GM19351 (cell line): ENCODE data around the gene KLHL26.
"Not testable (repeated sequence)": the region's sequence is repeated elsewhere in the genome, so short reads cannot be mapped to it uniquely, and the experiment has no call there.

Experiments used
- ATAC-seq: cut with Tn5 transposase; IDR thresholded peaks from one replicate; pipeline ENCODE4 v1.9.1; 2021; ENCODE audit warnings: mild to moderate bottlenecking, moderate library complexity; ENCODE audit not compliant: unreplicated experiment

KLHL26 gene

GRCh38 chr19:18662972-18663732, 26.3 kb downstream of the KLHL26 start:
- no peak for ATAC-seq

- no peak for ATAC-seq
These were observed 27.2 kb downstream of the KLHL26 start for GRCh38 chr19:18663940-18664530.

- ATAC-seq: no peak
These were observed 29.0 kb downstream of the KLHL26 start for GRCh38 chr19:18665771-18666202.

DNA sequence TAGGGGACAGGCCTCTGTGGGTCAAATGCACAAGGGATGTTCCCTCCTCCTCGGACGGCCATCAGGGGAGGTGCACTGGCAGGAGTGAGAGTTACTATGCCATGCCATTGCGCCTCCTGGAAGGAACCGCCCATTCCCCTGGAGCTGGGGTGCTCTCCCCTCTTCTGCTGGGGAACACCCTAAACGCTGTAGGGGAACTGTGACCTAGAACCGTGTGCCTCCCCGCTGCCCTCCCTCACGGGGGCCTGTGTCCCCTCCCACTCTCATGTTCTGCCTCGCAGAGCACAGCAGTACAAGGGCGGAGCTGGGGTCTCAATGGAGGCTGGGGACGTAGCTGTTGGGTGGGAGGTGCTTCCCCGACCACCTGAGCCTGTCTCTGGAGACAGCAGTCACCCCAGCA, 29.5 kb downstream of the KLHL26 start:
- no peak for ATAC-seq

DNA sequence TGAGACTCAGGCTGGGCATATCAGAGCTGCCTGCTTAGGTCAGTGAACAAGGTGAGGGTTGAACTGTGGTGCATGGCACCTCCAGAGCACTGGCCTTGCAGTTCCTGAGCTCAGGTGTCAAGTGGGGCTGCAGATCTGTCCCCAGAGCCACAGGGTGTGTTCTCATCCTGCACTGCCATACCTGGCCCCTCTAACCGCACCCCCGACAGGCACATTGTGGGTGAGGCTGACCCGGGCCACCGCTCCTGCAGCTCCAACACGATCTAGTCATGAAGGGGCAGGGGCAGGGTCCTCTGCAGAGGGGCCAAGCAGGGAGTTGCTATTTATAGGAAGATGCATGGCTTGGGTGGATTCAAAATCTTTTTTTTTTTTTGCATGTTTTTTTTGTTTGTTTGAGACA, 30.0 kb downstream of the KLHL26 start:
- ATAC-seq: no peak

GRCh38 chr19:18667531-18668251, 30.9 kb downstream of the KLHL26 start:
- no peak for ATAC-seq

DNA sequence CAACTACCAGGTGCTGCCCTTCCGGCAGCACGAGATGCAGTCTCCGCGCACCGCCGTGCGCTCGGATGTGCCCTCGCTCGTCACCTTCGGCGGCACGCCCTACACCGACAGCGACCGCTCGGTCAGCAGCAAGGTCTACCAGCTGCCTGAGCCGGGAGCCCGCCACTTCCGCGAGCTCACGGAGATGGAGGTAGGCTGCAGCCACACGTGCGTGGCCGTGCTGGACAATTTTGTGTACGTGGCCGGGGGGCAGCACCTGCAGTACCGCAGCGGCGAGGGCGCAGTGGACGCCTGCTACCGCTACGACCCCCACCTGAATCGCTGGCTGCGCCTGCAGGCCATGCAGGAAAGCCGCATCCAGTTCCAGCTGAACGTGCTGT, 31.4 kb downstream of the KLHL26 start:
- ATAC-seq: no peak

- ATAC-seq: no peak
These were observed 32.1 kb downstream of the KLHL26 start for GRCh38 chr19:18668744-18669523.

DNA sequence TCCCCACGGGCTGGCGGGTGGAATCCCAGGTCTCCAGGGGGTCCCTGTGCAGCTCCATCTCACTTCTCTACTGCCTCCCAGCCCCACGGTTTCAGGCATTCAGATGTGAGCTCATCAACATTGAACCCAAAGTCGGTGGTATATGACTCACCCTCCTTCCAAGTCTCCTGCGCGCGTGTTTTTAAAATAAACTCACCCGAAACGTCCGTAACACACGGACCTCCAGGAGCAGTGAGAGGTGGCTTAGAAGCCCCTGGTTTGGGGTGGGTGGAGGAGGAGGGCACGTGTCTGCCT, 32.6 kb downstream of the KLHL26 start:
- no peak for ATAC-seq

GRCh38 chr19:18669883-18670282, 33.1 kb downstream of the KLHL26 start:
- ATAC-seq: no peak

- ATAC-seq: no peak
These were observed 33.5 kb downstream of the KLHL26 start for GRCh38 chr19:18670312-18670711.

- ATAC-seq: no peak
These were observed 34.6 kb downstream of the KLHL26 start for GRCh38 chr19:18671303-18672043.

- no peak for ATAC-seq
These were observed 35.2 kb downstream of the KLHL26 start for GRCh38 chr19:18672044-18672451.

- no peak for ATAC-seq
These were observed 35.9 kb downstream of the KLHL26 start for GRCh38 chr19:18672606-18673337.

DNA sequence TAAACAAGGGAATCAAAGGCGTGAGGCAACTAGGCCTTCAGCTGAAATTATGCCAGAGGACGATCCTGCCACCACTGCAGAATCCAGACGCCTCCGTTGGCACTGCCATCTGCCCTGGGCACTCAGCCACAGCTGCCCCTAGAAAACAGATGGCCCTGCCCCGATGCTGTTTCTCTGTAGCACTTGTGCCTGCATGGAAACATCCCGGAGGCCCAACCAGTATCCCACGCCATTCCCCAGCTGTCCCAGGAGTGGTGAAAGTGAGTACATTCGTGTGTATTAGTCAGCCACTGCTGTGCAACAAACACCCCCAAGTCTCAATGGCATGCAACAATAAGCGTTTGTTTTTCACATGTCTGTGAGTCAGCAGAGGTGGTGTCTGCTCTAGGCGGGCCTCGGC, 37.8 kb downstream of the KLHL26 start:
- ATAC-seq: no peak

- ATAC-seq: no peak
These were observed 39.0 kb downstream of the KLHL26 start for GRCh38 chr19:18675779-18676178.

DNA sequence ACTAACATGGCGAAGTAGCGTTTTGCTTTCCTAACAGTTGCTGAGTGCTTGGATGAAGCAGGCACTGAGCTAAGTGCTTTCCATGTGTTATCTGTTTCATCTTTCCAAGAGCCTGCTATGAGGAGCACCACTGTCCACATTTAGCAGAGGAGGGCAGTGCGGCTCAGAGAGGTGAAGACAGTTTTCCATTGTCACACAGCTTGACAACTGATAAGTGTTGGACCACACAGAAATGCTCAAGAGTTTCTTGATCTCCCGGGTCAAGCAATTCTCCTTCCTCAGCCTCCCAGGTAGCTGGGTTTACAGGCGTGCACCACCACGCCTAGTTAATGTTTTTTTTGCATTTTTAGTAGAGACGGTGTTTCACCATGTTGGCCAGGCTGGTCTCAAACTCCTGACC, 39.9 kb downstream of the KLHL26 start:
- no peak for ATAC-seq

- ATAC-seq: no peak
These were observed 40.3 kb downstream of the KLHL26 start for GRCh38 chr19:18677156-18677555.

DNA sequence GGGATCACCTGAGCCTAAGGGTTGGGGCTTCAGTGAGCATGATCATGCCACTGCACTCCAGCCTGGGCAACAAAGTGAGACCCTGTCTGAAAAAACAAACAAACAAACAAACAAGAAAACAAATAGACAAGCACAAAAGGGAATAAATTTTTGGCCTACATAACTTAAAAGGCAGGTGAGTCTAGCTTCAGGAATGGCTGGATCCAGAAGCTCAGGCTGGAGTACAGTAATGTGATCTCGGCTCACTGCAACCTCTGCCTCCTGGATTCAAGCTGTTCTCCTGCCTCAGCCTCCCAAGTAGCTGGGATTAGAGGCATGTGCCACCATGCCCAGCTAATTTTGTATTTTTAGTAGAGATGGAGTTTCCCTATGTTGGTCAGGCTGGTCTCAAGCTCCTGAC, 43.3 kb downstream of the KLHL26 start:
- ATAC-seq: not testable (repeated sequence)

DNA sequence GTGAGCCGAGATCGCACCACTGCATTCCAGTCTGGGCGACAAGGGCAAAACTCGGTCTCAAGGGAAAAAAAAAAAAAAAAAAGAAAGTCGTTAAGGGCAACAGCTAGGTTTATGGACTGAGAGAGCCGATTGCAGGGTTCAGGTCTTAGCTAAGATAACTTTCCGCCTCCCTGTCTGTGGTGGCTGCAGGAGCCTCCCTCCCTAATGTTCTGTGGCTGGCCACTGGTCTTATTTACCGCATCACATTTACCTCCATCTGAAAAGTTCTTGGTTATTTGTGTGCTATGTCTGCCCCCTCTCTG, 45.9 kb downstream of the KLHL26 start:
- no peak for ATAC-seq
